Heart right ventricle (tissue), 16 donors: Measurements from ENCODE around the gene NME3. TPM values are rescaled to one million over a fixed set of nuclear protein-coding genes. Genes with fewer than 3 reads are reported as not detected.

Experiments used
- ATAC-seq, 8 donors: fragments of 200-7000 bp; cut with Tn5 transposase; one replicate each; pipeline ENCODE4 v1.9.1; 2020; ENCODE audit warnings: mild to moderate bottlenecking in 8 of 8, moderate library complexity in 8 of 8, moderate number of reproducible peaks in 1 of 8
- DNase-seq, 2 donors: peaks; one replicate each; pipeline ENCODE4 v3.0.0-alpha.2; 2020
- H3K27ac ChIP-seq, 10 donors: fragments of 200-600 bp; sonication (generic) in 2 of 10; one replicate each; pipeline versions ENCODE4 v1.5.0 to v1.8.0; 2020 to 2022; ENCODE audit warnings: mild to moderate bottlenecking in 3 of 10
- H3K27me3 ChIP-seq, 7 donors: fragments of 200-600 bp; one replicate each; pipeline ENCODE4 v1.8.0; 2021 to 2022; ENCODE audit warnings: mild to moderate bottlenecking in 2 of 7
- H3K36me3 ChIP-seq, 9 donors: fragments of 200-600 bp; sonication (generic) in 1 of 9; one replicate each; pipeline versions ENCODE4 v1.5.0 to v1.8.0; 2020 to 2022; ENCODE audit warnings: mild to moderate bottlenecking in 2 of 9
- H3K4me1 ChIP-seq, 9 donors: fragments of 200-600 bp; sonication (generic) in 1 of 9; one replicate each; pipeline versions ENCODE4 v1.5.0 to v1.8.0; 2020 to 2022; ENCODE audit warnings: mild to moderate bottlenecking in 4 of 9
- H3K4me3 ChIP-seq, 10 donors: fragments of 200-600 bp; sonication (generic) in 2 of 10; one replicate each; pipeline versions ENCODE4 v1.5.0 to v1.8.0; 2020 to 2022; ENCODE audit warnings: mild to moderate bottlenecking in 7 of 10, moderate library complexity in 2 of 10
- H3K9me3 ChIP-seq, 11 donors: fragments of 200-600 bp in 10 of 11; sonication (generic) in 2 of 11; one replicate each; pipeline versions ENCODE4 v1.5.0 to v1.8.0; 2013 to 2022; ENCODE audit warnings: mild to moderate bottlenecking in 2 of 11, control low read depth in 1 of 11, moderate library complexity in 1 of 11
- WGBS, 2 donors: extraction: QIAGEN DNeasy Blood & Tissue Kit; methylation state at CpG; one replicate each; pipeline ENCODE4 v1.1.7; 2013; ENCODE audit warnings: inconsistent platforms in 1 of 2; 5-methylcytosine and 5-hydroxymethylcytosine counted together
- intact Hi-C, 10 donors: fragments of 100-400 bp; cut with DNase I; formaldehyde crosslinking; loops; one replicate each; pipeline versions ENCODE4 v1.11.1 to v1.14.2; 2022
- polyA plus RNA-seq, 2 donors: library from polyadenylated mRNA; stranded (reverse); fragments of 200-250 nt; gene quantifications; one replicate each; pipeline ENCODE4 v1.2.3, GENCODE V29; 2013
- total RNA-seq, 10 donors: library from RNA; stranded (reverse); fragmentation: NEBNext Ultra II Directional in 3 of 10; extraction: Animal tissue kit (Norgen Biotek cat#: 25700) in 3 of 10; gene quantifications; one replicate each; pipeline versions ENCODE4 v1.2.1 to v1.2.4, GENCODE V29; 2021 to 2023
- TF ChIP-seq, protein P1 (sequence below), 9 donors: fragments of 200-600 bp; sonication (generic) in 2 of 9; IDR thresholded peaks; one replicate each; pipeline versions ENCODE4 v1.5.0 to v1.8.0; 2021 to 2022; ENCODE audit warnings: antibody characterized with exemption in 9 of 9, mild to moderate bottlenecking in 5 of 9, moderate library complexity in 1 of 9
- donor health status: Arrhythmogenic right ventricular cardiomyopathy.
- donor health status: ischemic (EF 13 %, LVEDD 7.1; RV severe dilation, severe dysfunction).
- donor health status: healthy with polysubstance abuse.
- donor health status: DM: no; HTN: yes; CAD: no.
- donor health status: DM: no; HTN: no; CAD: no.
- donor health status: ischemic (EF 25% LVEDD 6.9; RV normal size, moderate dysfunction).
- donor health status: ischemic (EF 25% LVEDD 5.7; RV mildly dilated, moderate dysfunction).
- donor health status: healthy.
- donor health status: DM: yes; HTN: yes; CAD: no.
- donor health status: Ischemic cardiomyopathy.
- donor health status: ischemic (EF 35%, LVEDD 5.7; RV mildly dilated, moderate dysfunction).
- donor health status: nonischemic (EF 11% LVEDD 7.7; RV severe dilation, severe dysfunction).
- donor health status: DM: yes; HTN: yes; CAD: no.
- donor health status: PGD.
- donor health status: ischemic (EF 29% LVEDD 5.4; RV normal size, mild dysfunction).
- donor health status: nonischemic (EF 23%, LVEDD 6.1; RV moderate dilation, normal function).

NME3 gene
- total and polyA plus RNA-seq, 12 donors = 21.8 to 176 (median 31.6) TPM

- H3K9me3 ChIP-seq = no peaks in the 10 kb centered on the region
- ATAC-seq (no peak), DNase-seq (no peak)
- H3K27me3 ChIP-seq = no peaks in the 10 kb centered on the region
- peak overlapping the region; percentile 88 to 100 (median 98) for H3K4me3 ChIP-seq
- peaks cover 27 to 46% (median 39%) of the 10 kb centered on the region in 9 donors for H3K4me1 ChIP-seq
- H3K27ac ChIP-seq = peak overlapping the region; percentile 67 to 99 (median 96)
- intact Hi-C loops = loop anchor here in 1 of 10 donors (5.0 kb wide), 1 partner anchor 65 kb away; the partner anchor contains the start of gene MAPK8IP3
- 14 to 15% methylated on average over 22 of the region's 22 CpGs for WGBS, 2 donors
- peaks cover 0 to 52% (median 21%) of the 10 kb centered on the region in 9 donors for H3K36me3 ChIP-seq
- TF ChIP-seq, protein P1, sequence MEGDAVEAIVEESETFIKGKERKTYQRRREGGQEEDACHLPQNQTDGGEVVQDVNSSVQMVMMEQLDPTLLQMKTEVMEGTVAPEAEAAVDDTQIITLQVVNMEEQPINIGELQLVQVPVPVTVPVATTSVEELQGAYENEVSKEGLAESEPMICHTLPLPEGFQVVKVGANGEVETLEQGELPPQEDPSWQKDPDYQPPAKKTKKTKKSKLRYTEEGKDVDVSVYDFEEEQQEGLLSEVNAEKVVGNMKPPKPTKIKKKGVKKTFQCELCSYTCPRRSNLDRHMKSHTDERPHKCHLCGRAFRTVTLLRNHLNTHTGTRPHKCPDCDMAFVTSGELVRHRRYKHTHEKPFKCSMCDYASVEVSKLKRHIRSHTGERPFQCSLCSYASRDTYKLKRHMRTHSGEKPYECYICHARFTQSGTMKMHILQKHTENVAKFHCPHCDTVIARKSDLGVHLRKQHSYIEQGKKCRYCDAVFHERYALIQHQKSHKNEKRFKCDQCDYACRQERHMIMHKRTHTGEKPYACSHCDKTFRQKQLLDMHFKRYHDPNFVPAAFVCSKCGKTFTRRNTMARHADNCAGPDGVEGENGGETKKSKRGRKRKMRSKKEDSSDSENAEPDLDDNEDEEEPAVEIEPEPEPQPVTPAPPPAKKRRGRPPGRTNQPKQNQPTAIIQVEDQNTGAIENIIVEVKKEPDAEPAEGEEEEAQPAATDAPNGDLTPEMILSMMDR (IDR thresholded peaks at IDR 0.05) = no peak
Observed at GRCh38 chr16:1771864-1772361, 570 bp upstream of the NME3 start.

DNA sequence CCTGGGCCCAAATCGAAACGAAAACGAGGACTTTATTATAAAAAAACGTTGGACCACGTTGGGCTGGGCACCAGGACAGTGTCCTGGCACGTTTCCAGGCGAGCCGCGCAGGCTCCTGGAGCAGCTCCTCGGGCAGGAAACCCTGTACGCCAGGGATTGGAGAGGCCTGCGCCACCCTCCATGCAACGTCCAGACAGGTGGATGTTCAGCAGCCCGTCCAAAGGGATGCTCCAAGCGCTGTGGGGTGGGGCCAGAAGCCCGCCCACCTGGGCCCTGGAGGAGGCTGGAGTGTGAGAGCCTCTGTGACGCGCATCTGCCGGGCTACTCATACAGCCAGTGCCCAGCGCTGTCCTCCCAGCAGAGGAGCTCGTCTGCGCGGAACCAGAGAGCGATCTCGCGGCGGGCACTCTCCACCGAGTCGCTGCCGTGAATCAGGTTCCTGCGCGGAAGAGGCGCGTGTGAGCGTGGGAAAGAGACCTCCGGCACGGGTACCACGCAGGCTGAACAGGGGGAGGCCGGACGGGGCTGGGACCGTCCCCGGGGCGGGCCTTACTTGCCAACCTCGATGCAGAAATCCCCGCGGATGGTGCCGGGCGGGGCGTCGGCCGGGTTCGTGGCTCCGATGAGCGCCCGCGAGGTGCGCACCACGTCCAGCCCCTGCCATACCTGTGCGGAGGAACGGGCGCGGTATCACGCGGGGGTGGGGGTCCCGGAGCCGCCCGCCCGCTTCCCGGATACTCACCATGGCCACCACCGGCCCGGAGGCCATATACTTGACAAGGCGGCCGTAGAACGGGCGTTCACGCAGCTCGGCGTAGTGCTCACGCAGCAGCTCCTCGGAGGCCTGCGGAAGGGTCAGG lies 785 bp downstream of the NME3 start:
- peaks cover 0 to 52% (median 34%) of the 10 kb centered on the region in 9 donors for H3K36me3 ChIP-seq
- TF ChIP-seq, protein P1 (IDR thresholded peaks at IDR 0.05) = no peak
- no peaks in the 10 kb centered on the region for H3K9me3 ChIP-seq
- intact Hi-C loops = loop anchor here in 1 of 10 donors (5.0 kb wide), 1 partner anchor 63 kb away; the partner anchor contains the start of gene MAPK8IP3
- peak overlapping the region; percentile 67 to 99 (median 96) for H3K27ac ChIP-seq
- 5 to 7% methylated on average over 65 to 81 of the region's 81 CpGs for WGBS, 2 donors
- ATAC-seq = peak; percentile 3 to 38 (median 22)
- DNase-seq = peak; percentile 61 to 75
- H3K27me3 ChIP-seq = no peaks in the 10 kb centered on the region
- H3K4me1 ChIP-seq = peaks cover 27 to 46% (median 39%) of the 10 kb centered on the region in 9 donors
- peak overlapping the region; percentile 88 to 100 (median 98) for H3K4me3 ChIP-seq

- Histone ChIP-seq H3K4me1 (peaks cover 27 to 43% (median 34%) of the 10 kb centered on the region in 9 donors), H3K27ac (peak overlapping the region in 9 of 10 donors; percentile 83 to 99 (median 97)), H3K4me3 (peak overlapping the region in 9 of 10 donors; percentile 88 to 100 (median 97)), H3K9me3 (no peaks in the 10 kb centered on the region), H3K36me3 (peaks cover 0 to 52% (median 37%) of the 10 kb centered on the region in 9 donors), H3K27me3 (no peaks in the 10 kb centered on the region)
- TF ChIP-seq, protein P1 (IDR thresholded peaks at IDR 0.05) = no peak
- no peak for DNase-seq
- ATAC-seq = peak in 3 of 8 donors; percentile 0 to 3 (median 1)
- WGBS, 2 donors = 76 to 81% methylated on average over 26 to 27 of the region's 27 CpGs
- intact Hi-C loops = loop anchor here in 2 of 10 donors (5.0 kb wide), 1 partner anchor 62 kb away; the partner anchor contains the start of gene MAPK8IP3 (in 2 of the 2)
Observed at GRCh38 chr16:1769402-1770300, 1.7 kb downstream of the NME3 start.
